ENCODE results near the gene ABCA12.

GRCh38 chr2:215059724-215060123 lies 78.7 kb downstream of the ABCA12 start:
- no peak for TF ChIP-seq CTCF (IDR thresholded peaks at IDR 0.05; ENCODE audit: low read length)
- TF ChIP-seq EZH2 (IDR thresholded peaks at IDR 0.05; ENCODE audit: borderline replicate concordance, low read length): no peak
